HG02970 (cell line): ENCODE results near the gene CDCA8.
"Not testable (repeated sequence)": the region's sequence is repeated elsewhere in the genome, so short reads cannot be mapped to it uniquely, and the experiment has no call there.

Experiments
- ATAC-seq: cut with Tn5 transposase; IDR thresholded peaks from one replicate; pipeline ENCODE4 v1.9.1; 2021; ENCODE audit warnings: mild to moderate bottlenecking, moderate library complexity, moderate number of reproducible peaks; ENCODE audit not compliant: unreplicated experiment, low FRiP score

The CDCA8 gene

DNA sequence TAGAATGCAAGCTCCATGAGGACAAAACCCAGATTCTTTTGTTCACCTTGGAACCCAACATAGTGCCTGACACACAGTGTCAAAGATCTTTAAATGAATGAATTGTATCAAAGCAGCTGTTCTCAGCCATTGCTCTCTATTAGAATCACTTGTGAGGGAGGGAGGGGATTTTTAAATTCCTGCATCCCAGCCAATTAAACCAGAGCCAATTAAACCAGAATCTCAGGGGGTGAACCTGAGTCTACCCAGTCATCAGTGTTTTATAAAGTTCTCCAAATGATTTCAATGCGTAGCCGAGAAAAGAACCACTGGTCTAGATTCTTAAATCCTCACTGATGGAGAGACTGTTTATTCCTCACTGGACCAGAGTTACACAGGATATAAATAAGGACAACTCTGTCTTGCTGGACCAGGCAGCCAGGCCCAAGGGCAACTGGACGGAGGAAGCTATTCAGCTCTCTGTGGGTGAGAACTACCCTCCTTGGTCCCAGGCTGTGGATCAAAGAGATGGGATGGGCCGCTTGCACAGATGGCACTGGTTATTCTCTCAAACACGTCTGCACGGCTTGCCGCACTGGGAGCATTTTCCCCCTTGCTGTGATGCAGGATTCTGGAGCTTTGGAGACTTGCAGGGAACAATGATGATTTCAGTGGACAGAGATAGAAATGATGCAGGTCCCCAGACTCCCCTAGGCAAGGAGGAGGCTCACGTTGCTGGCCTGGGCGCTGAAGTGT is 20.0 kb upstream of the CDCA8 start:
- ATAC-seq, result no peak

GRCh38 chr1:37673920-37674319 is 18.4 kb upstream of the CDCA8 start:
- no peak for ATAC-seq

GRCh38 chr1:37676281-37677142 is 15.8 kb upstream of the CDCA8 start:
- no peak for ATAC-seq

DNA sequence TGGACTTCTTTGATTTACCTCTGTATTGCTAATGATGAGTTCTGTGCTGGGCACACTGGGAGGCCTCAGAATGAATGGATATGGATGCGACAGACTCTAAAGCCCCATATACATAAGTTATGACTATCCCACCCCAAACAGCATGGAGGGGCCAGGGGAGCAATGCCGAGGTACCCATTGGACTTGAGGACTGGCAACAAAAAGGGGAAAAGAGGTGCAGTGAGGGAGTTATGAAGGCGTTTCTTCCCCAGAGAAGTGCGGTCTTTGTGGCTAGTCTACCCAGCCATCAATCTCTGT is 15.2 kb upstream of the CDCA8 start:
- no peak for ATAC-seq

DNA sequence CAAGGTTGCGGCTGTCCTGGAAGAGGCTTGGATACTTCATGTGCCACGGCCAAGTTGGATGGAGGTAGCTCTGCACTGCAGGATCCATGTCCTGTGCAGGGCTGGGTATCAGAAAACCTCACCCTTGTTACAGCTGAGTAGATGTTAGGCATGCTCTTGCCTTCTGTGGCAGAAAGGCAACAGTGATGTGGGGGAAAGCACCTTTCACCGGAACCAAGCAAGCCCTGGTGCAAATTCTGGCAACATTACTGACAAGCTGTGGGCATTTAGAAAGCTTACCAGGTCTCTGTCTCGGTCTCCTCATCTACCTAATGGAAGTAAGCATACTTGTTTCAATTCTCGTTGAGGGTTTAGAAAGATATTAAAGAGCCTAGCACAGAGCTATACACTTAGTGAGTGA is 14.5 kb upstream of the CDCA8 start:
- ATAC-seq, result no peak

DNA sequence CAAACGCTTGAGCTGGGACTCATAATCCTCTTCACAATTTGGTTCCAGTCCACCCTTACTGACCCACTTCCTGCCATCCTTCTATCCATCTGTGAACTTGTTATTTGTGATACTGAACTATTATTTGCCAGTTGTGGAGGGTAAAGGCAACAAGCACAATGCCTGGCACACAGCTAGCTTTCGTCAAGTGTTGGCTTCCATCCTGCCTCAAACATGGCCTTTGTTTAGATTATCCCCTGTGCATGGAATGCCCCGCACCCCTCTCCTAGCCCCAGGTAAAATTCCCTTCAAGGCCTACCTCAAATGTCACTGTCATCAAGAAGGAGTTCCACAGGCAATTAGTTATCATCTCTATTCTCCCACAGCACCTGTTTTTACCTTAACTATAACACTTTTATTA is 11.4 kb upstream of the CDCA8 start:
- no peak for ATAC-seq

DNA sequence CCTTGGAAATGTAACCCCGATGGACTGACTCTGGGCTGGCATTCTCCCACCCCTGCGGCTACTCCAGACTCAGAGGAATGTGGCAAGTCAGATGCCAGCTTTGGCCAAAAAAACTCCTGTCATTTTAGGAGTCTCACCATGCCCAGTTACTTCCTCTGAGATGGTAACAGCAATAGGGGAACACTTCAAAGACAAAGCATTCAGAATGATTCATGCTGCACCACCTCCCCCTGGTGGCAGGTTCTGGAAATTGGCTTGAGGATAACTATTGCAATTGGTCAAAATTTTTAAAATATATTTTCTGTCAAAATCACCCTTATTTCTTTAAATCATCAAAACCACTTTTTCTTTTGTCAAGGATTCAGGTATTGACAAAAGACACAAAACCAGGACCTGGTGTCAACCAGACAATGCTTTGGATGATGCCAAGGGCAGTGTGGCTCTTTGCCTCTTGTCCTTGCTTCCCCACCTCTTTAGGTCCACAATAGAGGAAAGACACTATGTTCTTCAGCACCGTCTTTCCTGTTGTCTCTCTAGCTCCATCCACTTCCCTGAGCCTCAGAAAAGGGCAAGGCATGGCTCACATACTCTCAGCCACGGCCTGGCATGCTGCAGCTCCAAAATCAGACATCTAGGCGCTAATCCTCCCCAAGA is 9.9 kb upstream of the CDCA8 start:
- ATAC-seq, result no peak

- ATAC-seq, result not testable (repeated sequence)
Observed at GRCh38 chr1:37684182-37684581, 8.1 kb upstream of the CDCA8 start.

GRCh38 chr1:37685722-37686121 is 6.6 kb upstream of the CDCA8 start:
- ATAC-seq, result no peak

GRCh38 chr1:37687764-37688163 is 4.6 kb upstream of the CDCA8 start:
- not testable (repeated sequence) for ATAC-seq

GRCh38 chr1:37688926-37689325 is 3.4 kb upstream of the CDCA8 start:
- ATAC-seq, result no peak

DNA sequence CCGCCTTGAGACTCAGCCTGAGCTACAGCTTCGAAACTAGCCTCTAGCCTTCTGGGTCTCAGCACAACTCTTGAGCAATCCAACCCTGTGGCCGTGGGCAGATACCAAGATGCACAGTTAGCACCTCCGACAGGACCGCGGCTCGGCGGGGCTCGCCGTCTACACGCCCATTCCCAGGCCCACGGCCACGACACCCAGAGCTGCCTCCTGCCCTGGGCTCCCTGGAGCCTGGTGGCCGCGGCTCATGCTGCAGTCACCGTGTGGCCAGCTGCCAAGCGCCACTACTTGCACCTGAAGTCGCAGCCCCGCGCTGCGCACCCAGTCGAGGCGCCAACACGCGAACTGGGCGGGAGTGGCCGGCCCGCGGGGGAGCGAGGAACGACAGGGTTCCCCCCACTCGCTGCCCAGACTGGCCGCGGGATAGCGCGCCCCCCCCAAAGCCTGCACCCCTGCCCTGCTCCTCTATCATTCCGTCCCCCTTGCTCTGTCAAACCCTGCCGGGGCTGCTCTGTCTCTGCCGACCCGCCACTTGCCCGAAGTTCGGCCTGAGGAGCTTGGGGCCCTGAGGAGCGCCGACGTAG is 729 bp upstream of the CDCA8 start:
- ATAC-seq, result no peak

- ATAC-seq, result no peak
Observed at GRCh38 chr1:37692834-37693175, 489 bp downstream of the CDCA8 start.

GRCh38 chr1:37697090-37697489 is 4.8 kb downstream of the CDCA8 start:
- no peak for ATAC-seq

DNA sequence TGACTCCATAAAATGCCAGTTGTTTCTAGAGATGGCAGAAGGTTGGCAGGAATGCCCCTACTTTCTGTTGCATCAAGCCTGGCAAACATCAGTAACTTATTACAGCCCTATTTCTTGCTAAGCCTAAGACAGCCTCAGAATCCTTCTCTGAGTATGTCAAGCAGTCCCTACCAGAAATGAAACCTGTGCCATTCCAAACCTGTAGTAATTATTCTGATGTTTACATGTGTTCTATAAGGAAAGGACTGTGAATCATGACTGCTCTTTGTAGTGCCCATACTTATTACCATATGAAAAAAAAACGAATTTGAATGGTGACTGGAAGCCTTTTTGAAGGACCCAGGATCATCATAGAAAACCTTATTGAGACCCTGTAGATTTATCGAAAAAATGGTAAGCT is 5.4 kb downstream of the CDCA8 start:
- ATAC-seq, result no peak

GRCh38 chr1:37699147-37699546 is 6.8 kb downstream of the CDCA8 start:
- ATAC-seq, result no peak

DNA sequence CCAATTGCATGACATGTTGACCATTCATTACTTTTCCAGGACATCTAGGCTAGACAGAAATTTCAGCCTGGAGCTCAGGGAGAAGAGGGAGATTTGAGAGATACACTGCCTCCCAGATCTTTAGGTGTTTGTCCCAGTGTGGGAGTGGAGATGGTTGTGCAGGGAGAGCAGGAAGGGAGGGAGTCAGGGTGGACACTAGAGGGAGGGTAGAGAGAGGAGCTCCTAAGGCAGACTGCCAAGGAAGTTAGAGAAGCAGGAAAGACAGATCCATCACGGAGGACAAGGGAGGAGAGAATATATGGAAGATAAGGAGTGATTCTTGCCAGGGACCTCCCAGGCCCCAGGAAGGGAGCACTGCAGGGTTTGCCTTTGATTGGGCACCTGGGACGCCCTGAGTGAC is 8.7 kb downstream of the CDCA8 start:
- ATAC-seq, result no peak

DNA sequence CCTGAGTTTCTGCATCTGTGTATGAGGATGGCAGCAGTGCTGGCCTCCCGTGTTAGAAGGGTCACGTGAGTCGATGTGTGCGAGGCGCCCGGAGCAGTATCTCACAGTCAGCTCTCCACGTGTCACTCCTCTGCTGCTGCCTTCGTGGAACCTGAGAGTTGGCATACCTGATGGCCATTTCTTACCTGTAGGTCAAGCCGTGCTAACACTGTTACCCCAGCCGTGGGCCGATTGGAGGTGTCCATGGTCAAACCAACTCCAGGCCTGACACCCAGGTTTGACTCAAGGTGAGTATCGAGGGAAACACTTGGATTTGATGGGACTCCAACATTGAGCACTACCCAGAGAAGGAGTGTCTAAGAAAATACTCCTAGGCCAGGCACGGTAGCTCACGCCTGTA is 10.7 kb downstream of the CDCA8 start:
- no peak for ATAC-seq

DNA sequence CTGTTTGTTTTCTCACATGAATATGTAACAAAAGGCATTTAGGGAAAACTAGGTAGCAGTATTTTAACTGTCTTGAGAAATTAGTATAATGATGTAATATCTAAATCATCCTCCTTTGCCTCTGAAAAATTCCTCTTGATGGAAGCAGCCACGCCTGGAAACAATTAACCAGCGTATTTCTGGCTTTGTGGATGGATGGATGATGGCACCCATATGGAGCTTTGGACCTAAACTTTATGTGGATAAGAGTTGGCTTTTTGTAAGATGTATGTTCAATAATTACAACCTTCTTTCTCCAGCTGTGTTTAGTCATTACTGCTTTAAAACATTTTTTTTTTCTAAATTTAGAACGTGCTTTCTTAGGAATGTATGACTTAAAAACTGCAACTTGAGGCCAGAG is 12.7 kb downstream of the CDCA8 start:
- ATAC-seq, result no peak

GRCh38 chr1:37705399-37705798 is 13.1 kb downstream of the CDCA8 start:
- no peak for ATAC-seq

GRCh38 chr1:37708471-37708870 is 16.2 kb downstream of the CDCA8 start:
- no peak for ATAC-seq
